NCI-H2107 treated with DMSO at 0.1 percent for 48 hours (cell line): ENCODE results near the gene AJAP1.

Experiments
- DNase-seq: peaks from one replicate; lab custom pipeline; 2025; ENCODE audit not compliant: unreplicated experiment; lab: John Stamatoyannopoulos, UW

The AJAP1 gene

DNA sequence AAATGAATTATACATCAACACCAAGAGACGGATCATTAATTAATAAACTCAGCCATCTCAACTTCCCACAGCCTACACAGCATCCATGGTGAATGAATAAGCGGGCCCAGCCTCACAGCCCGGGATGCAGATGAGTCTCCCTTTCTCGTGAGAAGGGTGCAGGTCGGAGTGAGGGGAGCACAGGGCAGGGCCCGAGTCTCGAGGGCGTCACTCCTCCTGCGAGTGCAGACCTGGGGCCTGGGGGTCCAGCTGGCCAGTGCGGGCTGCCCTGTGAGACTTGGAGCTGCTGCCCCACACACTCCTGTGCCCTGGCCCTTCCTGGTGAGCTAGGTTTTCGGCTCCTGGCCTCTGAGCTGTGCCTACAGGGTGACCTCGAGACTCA is 74.7 kb downstream of the AJAP1 start:
- no peak for DNase-seq

DNA sequence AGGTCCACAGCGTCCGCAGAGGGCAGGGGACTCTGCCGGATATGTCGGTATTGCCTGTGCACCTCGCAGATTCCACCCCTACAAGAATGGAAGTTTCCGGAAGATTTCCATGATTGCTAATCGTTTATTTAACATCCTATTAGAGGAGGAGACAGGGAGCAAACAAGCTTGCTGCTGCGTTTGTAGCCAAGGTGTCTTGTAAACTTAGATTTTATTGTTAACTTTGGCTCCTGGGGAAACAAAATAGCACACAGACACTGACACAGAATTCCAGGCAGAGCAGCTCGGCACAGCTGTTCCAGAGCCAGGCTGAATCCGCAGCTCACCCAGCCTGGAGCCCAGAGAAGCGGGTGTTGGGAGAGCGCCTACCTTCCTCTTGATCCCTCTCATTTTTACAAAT is 75.7 kb downstream of the AJAP1 start:
- no peak for DNase-seq

DNA sequence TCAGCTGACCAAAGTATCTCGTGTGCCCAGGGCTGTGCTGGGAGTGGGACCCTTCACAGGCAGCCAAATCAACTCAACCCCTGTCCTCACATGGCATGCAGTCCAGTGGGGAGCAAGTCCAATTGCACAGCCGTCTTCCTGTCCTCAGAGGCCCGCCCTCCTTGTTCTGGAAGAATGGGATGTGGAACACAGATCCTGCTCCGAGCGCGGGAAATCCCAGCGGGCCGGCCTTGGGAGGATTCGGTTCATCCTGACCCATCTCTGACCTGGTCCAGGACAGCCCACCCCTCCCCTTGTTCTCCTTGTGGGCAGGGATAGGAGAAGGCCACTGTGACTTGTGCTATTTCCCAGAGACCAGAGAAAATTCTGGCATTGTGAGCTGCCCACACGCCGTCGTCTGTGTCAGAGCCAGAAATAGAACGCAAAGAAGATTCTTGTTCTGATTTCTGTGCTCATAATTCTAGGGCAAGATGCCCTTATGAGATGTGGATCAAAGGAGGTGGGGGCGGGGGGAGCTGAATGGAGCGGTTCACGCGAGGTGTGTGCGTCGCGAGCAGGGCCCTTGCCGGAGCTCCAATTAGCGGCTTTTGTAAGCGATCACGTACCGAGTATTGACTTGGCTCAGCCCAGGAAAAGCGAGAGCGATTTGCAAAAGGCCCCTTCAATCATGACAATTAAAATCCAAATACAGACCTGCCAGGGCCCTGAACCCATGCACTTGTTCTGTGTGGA is 79.2 kb downstream of the AJAP1 start:
- DNase-seq, result no peak

DNA sequence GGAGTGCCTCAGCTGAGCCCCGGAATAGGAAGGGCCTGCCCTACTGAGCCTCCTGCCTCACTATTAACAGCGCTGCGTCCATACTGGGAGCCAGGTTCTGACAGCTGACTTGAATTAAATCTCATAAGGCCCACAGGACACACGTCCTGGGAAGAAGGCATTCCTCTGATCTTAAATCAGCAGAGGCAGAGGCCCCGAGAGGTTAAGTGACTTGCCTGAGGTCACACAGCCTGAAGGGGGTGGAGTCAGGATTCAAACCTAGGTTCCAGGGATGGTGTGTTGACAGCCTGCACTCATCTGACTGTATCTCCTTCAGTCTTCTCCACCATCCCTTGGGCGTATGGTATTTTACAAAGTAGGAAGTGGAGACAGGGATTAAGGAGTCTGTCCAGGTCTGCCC is 79.8 kb downstream of the AJAP1 start:
- DNase-seq, result no peak

DNA sequence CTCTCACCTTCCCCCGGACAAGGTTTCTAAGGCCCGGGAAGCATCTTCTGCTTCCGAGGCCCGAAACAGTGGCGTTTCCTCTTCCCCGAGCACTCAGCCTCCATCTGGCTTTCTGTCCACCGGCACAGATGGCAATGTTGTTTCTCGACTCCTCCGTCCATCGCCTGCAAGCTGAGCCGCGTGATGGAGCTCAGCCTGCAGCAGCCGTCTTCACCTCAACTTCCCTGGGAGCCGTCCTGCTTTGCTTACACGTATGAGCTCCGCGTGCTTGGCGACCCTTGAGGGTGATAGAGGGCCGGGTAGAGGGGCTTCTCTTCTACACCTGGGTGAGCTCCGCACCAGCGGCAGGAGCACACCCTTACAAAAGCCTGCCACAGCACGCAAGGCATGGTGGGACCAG is 80.4 kb downstream of the AJAP1 start:
- DNase-seq, result no peak

DNA sequence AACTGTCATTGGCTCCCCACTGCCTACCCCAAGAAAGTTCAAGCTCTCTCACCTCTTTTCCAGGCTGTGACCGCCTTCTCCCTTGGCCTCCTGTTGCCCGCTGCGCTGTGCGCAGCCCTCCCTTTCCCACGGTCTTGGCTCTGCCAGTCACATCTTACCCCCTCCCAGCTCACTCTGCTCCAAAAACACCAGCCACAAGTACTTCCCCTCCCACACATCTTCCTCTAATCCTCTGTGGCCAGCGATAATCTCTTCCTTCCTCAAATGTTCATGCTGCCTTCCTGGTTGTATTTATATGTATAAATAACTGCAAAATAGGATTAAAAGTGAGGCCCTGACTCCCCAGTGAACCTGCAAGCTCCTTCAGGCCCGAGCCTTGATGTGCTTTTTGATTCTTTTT is 81.8 kb downstream of the AJAP1 start:
- DNase-seq, result no peak

DNA sequence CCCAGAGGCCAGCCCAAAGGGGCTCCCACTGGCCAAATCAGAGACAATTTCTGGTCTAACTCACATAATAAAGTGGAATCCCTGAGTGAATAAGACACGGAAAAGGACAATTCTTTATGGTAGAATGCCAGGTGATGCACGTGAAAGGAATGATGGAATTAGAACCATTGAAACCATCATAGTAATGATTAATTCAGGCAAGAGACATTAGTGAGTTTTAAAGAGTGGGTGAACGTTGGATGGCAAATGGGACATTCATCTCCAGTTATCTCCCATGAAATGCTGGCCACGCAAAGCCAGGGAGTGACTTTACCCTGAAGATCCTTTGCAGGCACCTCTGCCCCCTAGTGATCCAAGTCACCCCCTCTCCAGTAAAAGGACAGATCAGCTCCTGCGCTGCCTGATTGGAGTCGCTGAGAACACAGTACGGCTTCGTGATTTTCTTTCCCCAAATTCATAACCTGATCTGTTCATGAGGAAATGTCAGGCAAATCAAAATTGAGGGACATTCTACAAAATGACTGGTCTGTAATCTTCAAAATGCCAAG is 87.5 kb downstream of the AJAP1 start:
- DNase-seq, result no peak

DNA sequence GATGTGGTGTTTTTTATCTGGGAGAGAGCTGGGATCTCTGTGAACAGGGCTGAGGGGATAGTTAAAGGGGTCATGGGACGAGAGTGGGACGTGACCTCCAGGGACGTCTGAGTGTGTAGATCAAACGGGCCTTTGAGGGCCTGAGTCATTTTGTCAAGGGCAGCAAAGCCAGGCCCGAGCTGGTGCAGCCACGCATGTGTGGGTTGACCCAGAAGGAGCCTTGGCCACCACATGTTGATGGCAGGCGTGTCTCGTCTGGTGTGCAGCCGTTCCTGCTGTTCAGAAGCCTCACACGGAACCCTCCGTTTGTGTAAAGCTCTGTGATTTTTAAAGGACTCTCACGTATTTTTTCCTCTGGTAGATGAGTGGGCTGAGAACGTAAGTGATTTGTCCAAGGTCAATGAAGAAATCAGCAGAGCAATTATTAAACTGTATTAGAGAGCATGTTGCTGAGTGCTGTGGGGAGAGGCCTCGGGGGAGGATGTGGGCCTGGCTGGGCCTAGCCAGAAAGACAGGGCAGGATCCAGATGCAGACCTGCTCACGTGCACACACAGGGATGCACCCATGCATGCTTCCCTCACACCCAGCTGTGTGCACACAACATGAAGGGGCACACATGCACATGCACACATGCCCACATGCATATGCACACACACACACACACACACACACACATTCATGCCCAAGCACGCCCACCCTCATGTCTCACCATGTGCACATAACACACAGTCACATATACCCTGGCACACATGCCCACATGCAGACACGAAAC is 89.8 kb downstream of the AJAP1 start:
- DNase-seq, result no peak

DNA sequence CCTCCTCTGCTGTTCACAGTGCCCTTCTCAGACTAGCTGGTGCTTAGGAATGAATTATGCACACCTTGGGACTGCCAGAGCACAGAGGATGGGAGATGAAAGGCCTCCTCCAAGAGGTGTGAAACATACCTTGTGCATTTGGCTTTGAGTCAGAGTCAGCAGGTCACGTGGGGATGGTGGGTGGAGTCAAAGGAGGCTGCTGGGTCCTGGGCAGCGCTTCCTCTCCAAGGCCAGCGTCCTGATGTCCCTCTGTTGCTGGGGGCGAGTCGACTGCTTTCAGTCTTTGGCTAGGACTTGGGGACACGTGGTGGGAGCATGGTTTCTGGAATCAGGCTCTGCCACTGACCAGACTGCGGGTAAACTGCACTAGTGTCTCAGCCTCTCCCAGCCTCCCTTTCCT is 91.2 kb downstream of the AJAP1 start:
- no peak for DNase-seq

DNA sequence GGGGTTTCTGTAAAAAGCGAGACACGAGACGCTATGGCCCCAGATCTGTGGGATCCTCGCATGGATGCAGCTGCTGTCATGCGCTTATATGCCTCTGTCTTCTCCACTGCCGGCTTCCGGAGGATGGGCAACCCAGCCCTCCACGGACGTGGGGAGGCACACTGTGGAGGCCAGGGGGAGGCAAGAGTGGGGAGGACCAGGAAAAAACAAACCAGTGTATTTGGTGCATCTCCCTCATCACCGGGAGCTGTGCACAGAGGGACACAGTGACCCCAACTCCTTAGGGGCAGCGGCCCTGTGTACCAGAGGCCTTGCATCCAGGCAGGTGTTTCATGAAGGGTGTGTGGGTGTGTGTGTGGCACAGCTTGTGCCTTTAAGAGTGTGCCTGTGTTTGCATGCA is 95.0 kb downstream of the AJAP1 start:
- DNase-seq, result no peak

DNA sequence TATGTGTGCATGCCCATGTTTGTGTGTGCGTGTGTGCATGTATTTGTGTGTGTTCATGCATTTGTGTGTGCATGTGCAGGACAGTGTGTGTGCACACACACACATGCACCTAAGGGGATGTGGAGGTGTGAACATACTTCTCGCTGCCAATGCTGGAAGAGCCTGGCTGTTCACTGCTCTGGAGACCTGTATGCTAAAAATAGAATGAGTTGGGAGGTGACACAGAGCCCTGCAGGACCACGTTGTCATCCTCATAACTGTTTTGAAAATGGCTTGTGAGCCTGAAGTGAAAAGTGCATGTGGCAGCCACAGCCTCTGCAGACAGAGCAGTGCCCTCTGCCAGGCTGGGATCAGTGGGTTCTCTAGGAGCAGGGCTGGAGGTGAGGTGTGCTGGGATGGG is 95.8 kb downstream of the AJAP1 start:
- DNase-seq, result no peak

DNA sequence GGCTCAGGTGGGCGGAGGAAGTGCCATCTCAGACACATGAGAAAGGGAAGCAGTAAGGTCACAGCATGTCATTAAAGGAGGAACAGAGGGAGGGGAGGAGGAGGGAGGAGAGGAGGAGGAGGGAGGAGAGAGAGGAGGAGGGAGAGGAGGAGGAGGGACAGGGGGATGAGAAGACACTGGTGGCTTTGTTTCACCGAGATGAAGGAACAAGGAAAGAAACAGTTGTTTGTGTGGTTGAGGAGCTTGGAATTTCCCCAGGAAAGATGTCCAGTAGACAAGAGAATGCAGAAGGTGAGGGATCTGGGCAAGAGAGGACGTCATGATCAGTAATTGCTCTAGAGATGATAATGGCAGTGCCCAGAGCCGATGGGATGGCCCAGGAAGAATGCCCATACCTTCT is 97.7 kb downstream of the AJAP1 start:
- DNase-seq, result no peak

DNA sequence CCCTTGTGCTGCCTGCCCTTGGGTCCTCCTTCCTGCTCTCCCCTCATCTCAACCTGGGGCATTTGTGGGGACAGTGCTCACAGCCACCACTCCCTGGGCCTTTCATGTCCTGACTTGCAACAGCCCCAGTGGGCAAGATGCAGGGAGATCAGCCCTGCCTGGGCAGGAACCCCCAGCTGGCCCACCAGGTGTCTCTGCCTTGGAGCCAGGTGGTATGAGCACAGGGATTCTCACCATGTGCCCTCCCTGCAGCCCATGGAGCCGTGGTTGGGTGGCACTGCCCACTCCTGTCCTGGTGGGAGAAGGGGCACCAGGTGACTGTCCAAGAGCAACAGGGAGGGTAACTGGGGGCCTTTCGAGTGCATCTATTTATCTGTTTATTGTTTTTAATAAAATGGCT is 100.4 kb downstream of the AJAP1 start:
- no peak for DNase-seq

DNA sequence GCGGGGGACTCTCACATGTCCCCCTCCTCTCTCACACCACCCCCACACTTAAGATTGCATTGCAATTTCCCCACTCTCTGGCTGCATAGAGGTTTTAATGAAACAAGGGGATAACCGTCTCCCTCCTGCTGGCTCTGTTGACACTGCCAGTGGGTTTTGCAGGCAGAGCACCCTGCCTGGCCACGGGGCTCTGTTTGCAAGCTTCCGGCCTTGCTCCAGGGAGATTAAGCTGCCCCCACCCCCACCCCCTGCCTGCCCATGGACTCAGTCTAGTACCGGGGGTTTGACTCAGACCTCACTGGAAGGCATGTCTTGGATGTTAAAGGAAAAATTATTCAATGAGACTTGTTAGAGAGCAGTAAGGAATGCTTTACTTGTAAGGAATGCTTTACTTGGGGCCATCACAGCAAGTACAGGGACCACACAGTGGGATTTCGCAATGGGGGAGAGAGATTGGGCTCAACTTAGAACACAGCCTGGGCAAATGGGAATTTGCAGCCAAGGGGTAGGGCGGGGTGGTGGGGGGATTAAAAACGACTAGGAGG is 101.0 kb downstream of the AJAP1 start:
- DNase-seq, result no peak

DNA sequence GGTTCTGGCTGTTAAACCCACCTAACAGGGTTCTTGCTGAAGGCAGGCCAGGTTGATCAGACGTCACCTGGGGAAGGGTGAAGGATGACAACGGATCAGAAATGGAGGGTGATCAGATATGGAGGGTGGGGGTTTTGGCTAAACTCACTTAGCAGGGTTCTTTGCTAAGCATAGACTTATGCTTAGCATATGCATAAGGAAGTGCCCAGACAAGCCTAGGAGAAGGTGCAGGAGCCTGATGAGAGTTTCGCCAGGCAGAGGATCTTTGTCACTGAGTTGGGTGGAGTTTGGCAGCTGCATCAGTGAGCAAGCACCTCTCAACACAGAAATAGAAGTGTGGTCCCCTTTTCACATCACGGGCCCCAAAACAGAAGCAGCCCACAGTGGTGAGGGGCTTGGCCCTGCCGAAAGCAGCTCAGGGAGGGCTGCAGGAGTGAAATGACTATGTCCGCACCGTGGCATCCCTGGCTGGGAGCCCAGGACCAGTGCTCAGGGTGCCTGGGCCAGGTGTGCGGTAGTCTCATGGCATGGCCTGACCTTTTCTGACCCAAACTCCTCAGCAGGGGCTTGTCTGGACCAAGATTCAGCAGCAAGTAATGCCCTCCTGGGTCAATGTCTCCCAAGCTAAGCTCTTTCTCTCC is 101.6 kb downstream of the AJAP1 start:
- DNase-seq, result no peak

DNA sequence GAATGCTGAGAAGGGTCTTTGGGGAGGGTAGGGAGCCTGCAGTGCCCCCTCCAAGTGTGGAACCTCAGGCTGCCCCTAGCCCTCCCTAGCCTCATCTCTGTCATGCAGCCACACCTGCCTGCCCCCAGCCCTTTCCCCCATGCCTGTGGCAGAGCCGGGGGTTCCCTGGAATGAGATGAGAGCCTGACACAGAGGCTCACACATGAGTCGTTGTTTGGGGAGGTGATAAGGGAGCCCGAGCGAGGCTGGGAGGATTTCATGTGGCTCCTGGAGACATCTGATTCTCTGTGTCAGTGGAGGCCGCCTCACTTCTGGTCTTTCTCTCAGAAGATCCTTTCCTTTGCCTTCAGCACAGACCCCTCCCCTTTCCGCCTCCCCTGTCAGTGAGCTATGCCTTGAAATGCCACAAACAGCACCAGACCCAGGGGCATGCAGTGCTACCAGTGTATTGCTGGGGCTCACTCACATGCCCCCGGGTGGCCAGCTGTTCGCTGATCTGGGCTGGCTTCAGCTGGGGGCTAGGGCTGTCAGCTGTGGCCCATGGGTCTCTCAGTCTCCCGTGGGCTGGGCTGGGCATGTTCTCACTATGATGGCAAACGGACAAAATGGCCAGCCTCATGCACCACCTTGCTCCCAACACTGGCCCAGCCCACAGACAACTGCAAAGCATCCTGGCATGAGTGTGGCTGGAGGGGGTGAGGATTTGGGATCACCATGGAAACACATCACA is 102.6 kb downstream of the AJAP1 start:
- DNase-seq, result no peak

DNA sequence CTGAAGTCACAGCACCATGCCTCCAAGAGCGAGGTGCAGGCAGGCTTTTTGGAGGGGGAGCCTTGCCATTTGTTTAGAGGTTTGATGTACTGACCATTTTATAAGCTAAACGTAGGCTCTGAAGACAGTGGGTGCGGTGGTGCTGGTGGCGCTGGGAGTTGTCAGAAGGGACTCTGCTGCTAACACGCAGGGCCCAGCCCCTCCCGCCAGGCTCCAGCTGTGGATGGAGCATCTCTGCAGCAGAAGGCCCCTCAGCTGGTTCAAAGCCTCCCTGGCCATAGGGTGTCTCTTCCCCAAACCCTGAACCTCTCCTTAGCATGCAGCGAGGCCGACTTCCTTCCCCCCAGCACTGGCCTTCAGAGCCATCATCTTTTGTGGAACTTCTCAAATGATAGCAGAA is 105.3 kb downstream of the AJAP1 start:
- no peak for DNase-seq

DNA sequence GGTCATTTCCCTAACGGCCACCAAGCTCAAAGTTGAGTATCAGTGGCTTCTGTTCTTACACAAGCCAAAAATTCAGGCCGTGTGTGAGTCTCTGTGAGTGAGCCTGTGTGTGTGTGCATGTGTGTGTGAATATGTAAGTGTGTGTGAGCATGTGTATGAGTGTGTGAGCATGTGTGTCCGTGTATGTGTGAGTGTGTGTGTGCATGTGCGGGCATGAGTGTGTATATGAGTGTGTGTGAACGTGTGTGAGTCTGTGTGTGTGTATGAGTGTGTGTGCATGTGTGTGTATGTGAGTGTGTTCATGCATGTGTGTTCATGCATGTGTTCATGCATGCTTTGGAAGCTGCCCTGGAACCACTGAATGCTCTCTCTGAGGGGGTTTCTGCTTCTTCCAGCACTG is 105.7 kb downstream of the AJAP1 start:
- no peak for DNase-seq

DNA sequence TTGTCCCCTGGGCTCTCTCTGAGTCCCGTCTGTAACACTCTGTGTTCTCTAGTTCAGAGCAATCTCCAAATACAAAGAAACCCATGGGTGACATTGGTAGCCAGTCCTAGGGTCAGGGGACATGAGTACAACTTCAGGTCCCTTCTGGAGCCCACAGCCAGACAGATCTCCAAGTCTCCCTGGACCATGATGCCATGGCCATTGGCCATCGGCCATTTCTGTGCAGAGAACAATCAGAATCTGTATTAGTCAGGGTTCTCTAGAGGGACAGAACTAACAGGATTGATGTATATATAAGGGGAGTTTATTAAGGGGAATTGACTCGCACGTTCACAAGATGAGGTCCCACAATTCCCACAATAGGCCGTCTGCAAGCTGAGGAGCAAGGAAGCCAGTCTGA is 106.9 kb downstream of the AJAP1 start:
- DNase-seq, result no peak

DNA sequence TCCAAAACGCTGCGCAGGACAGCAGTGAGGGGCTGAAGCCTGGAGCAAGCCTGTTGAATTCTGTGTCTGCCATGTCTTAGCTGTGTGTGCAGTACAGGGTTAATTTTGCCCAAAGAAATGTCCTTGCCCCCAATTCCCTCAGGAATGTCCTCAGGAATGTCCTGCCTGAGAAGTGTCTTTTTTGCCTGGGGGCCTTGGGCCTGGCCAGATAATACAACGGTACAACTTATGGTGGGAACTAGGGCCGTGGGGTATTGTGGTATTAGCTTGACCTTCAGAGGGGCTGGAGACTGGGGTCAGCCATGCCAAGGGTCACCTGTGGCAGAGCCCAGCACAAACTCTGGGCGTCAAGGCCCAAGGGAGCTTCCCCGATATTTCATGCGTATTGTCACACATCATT is 107.7 kb downstream of the AJAP1 start:
- DNase-seq, result no peak

DNA sequence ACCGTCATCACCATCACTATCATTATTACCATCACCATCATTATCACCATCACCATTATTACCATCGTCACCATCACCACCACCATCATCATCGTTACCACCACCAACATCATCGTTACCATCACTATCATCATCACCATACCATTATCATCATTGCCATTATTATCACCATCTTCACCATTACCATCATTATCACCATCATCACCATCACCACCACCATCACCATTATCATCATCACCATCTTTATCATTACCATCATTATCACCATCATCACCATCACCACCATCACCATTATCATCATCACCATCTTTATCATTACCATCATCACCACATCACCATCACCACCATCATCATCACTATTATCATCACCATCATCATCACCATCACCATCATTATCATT is 112.9 kb downstream of the AJAP1 start:
- DNase-seq, result no peak
